Measurements from ENCODE around the gene ABLIM1.

- no peak for TF ChIP-seq GATA2 (IDR thresholded peaks at IDR 0.05; ENCODE audit: low read depth, low read length)
- no peak for TF ChIP-seq GATA3 (IDR thresholded peaks at IDR 0.05; ENCODE audit: low read depth, low read length)
These were observed 270.3 kb downstream of the ABLIM1 start for GRCh38 chr10:114387784-114388183.
